ENCODE results near the gene RBMS1. TPM values are rescaled to one million over a fixed set of nuclear protein-coding genes. Genes with fewer than 3 reads are reported as not detected.

RBMS1 gene
- polyA plus RNA-seq, 1 experiment, result 107 TPM

GRCh38 chr2:160402997-160403979 is 90.3 kb downstream of the RBMS1 start:
- Histone ChIP-seq H3K27ac (ENCODE audit: low read depth, low read length) (no peak overlapping the region), H3K9me3 (ENCODE audit: control insufficient read depth, insufficient read depth, low read length) (no peaks in the 10 kb centered on the region; the same call in 1 of the 2 replicates), H3K27me3 (ENCODE audit: control insufficient read depth, insufficient read depth, low read length) (no peaks in the 10 kb centered on the region), H3K4me3 (ENCODE audit: low read depth, low read length) (no peak overlapping the region)
- no peak for TF ChIP-seq CTCF (IDR thresholded peaks at IDR 0.05; ENCODE audit: low read depth, low read length)
- CTCF ChIA-PET, result interaction anchor here (0.8 to 1.5 kb wide), 4 partner anchors 11 to 592 kb away, joined by 3 to 4 read pairs (median 4); no protein-coding TSS in a partner anchor
- POLR2A ChIA-PET, result interaction anchor here (1.0 to 1.3 kb wide), 2 partner anchors 16 to 133 kb away, joined by 3 read pairs; no protein-coding TSS in a partner anchor
- no peak for DNase-seq (ENCODE audit: low read depth, low spot score)

DNA sequence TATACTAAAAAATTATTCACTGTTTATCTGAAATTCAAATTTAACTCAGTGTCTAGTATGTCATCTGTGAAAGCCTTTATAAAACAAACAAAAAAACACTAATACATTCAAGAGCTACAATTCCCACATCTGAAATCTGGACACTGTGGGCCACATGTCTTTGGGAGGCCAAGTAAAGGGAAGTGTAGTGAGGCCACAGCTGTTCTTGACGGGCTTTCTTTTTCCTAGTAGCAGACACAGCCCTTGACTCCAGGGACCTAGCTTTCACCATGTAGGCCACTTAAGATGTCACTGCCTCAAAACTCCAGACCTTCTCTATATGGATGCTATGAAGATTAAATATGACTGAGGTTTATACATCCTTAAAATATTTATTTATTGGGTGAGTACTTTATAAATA is 91.1 kb downstream of the RBMS1 start:
- no peak overlapping the region for H3K27ac ChIP-seq (ENCODE audit: low read depth, low read length)
- no peak for TF ChIP-seq CTCF (IDR thresholded peaks at IDR 0.05; ENCODE audit: low read depth, low read length)
- no peaks in the 10 kb centered on the region; the same call in 1 of the 2 replicates for H3K9me3 ChIP-seq (ENCODE audit: control insufficient read depth, insufficient read depth, low read length)
- DNase-seq (ENCODE audit: low read depth, low spot score), result no peak
- no peaks in the 10 kb centered on the region for H3K27me3 ChIP-seq (ENCODE audit: control insufficient read depth, insufficient read depth, low read length)
- no peak overlapping the region for H3K4me3 ChIP-seq (ENCODE audit: low read depth, low read length)
- ChIA-PET POLR2A (interaction anchor here (1.3 kb wide), 1 partner anchor 132 kb away, joined by 3 read pairs; no protein-coding TSS in a partner anchor), CTCF (interaction anchor here (0.8 kb wide), 1 partner anchor 79 kb away, joined by 4 read pairs; no protein-coding TSS in a partner anchor)

- ChIA-PET CTCF (no interaction called here), POLR2A (no interaction called here)
- DNase-seq (ENCODE audit: low read depth, low spot score), result no peak
- Histone ChIP-seq H3K27ac (ENCODE audit: low read depth, low read length) (no peak overlapping the region), H3K27me3 (ENCODE audit: control insufficient read depth, insufficient read depth, low read length) (no peaks in the 10 kb centered on the region), H3K9me3 (ENCODE audit: control insufficient read depth, insufficient read depth, low read length) (no peaks in the 10 kb centered on the region; the same call in 1 of the 2 replicates), H3K4me3 (ENCODE audit: low read depth, low read length) (no peak overlapping the region)
- TF ChIP-seq CTCF (IDR thresholded peaks at IDR 0.05; ENCODE audit: low read depth, low read length), result no peak
These were observed 91.7 kb downstream of the RBMS1 start for GRCh38 chr2:160401895-160402294.

DNA sequence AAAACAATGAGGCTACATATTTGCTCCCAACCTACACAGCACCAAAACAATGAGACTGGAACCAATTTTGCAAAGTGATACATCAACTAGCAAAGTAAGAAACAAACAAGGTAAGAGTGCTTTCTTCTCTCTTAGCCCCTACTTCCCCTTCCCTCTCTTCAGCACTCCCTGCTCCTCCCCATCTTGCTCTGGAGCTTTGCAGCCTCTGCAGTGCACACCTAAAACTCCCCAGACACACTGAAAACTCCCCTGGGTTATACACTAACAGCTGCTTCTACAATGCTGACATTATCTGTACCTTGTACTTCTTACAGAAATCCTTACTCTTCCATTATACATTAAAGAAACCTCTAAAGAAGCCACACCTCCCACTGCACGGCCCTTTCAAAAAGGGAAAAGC is 93.7 kb downstream of the RBMS1 start:
- H3K27me3 ChIP-seq (ENCODE audit: control insufficient read depth, insufficient read depth, low read length), result no peaks in the 10 kb centered on the region
- DNase-seq (ENCODE audit: low read depth, low spot score), result no peak
- H3K4me3 ChIP-seq (ENCODE audit: low read depth, low read length), result no peak overlapping the region
- POLR2A ChIA-PET, result no interaction called here
- CTCF ChIA-PET, result interaction anchor here (1.1 kb wide), 2 partner anchors 76 to 570 kb away, joined by 3 read pairs; no protein-coding TSS in a partner anchor
- TF ChIP-seq CTCF (IDR thresholded peaks at IDR 0.05; ENCODE audit: low read depth, low read length), result no peak
- H3K9me3 ChIP-seq (ENCODE audit: control insufficient read depth, insufficient read depth, low read length), result no peaks in the 10 kb centered on the region
- H3K27ac ChIP-seq (ENCODE audit: low read depth, low read length), result no peak overlapping the region

DNA sequence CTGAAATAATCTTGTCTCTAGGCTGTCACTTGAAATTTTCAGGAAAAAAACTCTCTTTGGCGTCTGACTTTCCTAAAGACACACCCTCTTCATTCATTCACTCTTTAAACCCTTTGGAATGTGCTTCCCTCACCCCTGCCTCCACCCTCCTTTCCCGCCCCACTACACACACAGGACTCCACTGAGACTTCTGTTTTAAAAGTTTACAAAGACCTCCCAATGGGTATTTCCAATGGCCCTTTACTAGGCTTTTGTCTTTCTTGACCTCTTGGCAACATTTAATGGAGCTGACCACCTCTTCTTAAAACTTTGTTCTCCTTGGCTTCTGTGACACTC is 96.1 kb downstream of the RBMS1 start:
- CTCF ChIA-PET, result interaction anchor here (1.5 kb wide), 1 partner anchor 22 kb away, joined by 3 read pairs; no protein-coding TSS in a partner anchor

More for the DNA sequence above, 96.1 kb downstream of the RBMS1 start:
- TF ChIP-seq CTCF (IDR thresholded peaks at IDR 0.05; ENCODE audit: low read depth, low read length), result no peak
- no peak overlapping the region for H3K4me3 ChIP-seq (ENCODE audit: low read depth, low read length)
- POLR2A ChIA-PET, result no interaction called here
- no peaks in the 10 kb centered on the region for H3K27me3 ChIP-seq (ENCODE audit: control insufficient read depth, insufficient read depth, low read length)
- H3K9me3 ChIP-seq (ENCODE audit: control insufficient read depth, insufficient read depth, low read length), result no peaks in the 10 kb centered on the region
- DNase-seq (ENCODE audit: low read depth, low spot score), result no peak
- no peak overlapping the region for H3K27ac ChIP-seq (ENCODE audit: low read depth, low read length)
